GM21576 (cell line): ENCODE results near the gene KRT9.
"Not testable (repeated sequence)": the region's sequence is repeated elsewhere in the genome, so short reads cannot be mapped to it uniquely, and the experiment has no call there.

Experiments
- ATAC-seq: cut with Tn5 transposase; IDR thresholded peaks from one replicate; pipeline ENCODE4 v1.9.1; 2021; ENCODE audit warnings: mild to moderate bottlenecking, moderate library complexity; ENCODE audit not compliant: unreplicated experiment

Gene KRT9

DNA sequence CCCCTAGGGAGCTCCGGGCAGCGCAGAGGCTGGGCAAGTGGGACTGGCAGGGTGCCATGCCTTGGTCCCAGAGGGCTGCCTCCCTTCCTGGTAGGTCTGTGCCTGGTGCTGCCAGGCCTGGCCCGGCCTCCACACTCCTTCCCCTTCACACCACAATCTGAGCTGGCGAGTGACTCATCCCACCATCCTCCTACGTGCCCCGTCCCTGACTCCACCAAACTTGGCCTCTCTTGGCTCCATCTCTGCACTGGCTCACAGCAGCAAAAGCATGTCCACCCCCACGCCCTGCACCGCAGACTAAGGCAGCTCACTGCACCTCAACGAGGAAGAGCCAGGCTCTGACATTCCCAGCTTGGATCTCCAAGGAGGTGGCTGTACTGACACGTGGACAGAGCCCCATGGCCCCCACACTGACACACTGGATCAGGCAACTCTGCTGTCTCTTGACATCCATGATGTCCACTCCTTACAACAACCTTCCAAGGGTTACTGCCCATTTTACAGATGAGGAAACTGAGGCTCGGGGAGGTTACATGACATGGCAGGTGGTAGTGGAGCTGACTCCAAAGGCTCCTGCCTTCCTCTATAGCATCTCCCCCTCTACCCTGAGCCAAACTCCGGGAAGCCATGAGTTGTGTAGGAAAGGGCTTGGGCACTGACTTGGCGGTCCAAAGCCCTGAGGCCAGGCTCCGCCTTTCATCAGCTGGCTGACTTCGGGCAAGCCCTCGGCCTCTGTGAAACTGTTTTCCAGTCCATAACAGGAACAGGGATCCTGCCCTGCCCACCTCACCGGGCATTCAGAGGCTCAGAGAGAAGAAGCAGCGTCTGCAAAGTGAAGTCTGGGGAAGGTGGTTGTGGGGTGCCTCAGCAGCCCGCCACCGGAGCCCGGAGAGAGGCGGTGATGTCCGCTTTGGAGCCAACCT, 23.7 kb downstream of the KRT9 start:
- ATAC-seq: no peak

GRCh38 chr17:41547378-41547841, 24.4 kb downstream of the KRT9 start:
- no peak for ATAC-seq

DNA sequence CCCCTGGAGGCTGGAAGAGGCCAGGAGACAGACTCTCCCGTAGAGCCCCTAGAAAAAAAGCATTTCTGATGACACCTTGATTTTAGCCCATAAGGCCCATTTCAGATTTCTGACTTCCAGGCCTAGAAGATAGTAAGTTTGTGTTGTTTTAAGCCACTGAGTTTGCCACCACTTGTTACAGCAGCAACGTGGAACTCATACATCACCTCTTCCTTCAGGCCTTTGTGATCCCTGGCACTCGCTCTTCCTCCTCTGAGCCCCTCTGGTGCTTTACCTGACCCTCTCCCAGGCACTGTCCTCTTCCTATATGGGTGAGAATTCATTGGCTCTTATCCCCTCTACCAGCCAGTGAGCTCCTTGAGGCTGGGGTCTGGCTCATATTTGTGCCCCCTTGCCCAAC, 25.0 kb downstream of the KRT9 start:
- no peak for ATAC-seq

DNA sequence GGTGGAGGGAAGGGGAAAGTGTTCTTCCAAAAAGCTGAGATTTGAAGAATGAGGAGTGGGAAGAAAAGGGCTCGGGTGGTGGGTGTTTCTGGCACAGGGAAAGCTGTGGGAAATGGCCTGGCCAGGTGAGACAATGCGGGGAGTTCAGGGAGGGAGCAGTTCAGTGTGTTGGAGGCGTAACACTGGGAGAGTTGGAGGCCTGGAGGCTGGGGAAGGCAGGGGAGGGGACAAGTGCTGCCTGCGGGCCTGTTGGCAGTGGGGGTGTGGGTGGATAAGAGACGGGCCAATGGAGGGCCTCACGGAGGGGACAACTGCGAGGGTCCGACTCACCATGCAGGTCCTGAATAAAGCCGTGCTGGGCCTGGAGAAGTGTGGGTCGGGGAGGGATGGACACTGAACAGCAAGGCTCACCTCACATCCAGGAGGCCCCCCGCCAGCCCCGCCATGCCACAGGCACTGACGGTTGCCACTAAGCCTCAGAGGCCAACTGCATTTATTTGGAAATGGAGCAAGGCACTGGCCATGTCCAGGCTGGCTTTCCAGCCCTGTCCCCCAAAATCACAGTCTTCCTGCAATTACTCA, 25.9 kb downstream of the KRT9 start:
- ATAC-seq: no peak

DNA sequence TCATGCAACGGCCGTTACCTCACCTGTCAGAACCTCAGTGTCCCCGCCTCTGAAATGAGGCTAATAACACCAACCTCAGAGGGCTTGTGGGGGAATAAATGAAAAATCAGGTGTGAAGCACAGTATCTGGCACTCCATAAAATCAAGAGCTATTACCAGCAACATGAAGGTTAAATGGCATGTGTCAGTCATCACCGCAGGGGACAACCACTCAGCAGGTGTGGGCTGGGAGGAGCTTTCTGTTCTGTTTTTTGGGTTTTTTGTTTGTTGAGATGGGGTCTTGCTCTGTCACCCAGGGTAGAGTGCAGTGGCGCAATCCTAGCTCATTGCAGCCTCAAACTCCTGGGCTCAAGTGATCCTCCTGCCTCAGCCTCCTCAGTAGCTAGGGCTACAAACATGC, 26.9 kb downstream of the KRT9 start:
- ATAC-seq: no peak

DNA sequence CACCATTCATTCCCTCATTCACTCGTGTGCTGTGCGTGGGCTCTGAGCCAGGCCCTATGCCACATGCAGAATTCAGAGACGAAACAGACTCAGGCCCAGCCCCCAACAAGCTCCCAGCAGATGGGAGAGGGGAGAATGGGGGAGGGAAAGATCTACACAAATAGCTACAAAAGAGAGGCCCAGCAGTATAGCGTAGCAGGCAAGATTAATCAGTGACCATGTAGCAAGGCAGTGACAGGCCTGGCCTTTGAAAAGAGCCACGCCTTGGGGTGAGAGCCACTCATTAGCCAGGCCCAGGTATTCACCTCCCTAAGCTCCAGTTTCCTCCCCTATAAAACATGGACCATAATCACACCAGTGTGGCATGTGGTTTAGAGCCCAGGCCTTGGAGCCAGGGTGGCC, 27.4 kb downstream of the KRT9 start:
- ATAC-seq: no peak

DNA sequence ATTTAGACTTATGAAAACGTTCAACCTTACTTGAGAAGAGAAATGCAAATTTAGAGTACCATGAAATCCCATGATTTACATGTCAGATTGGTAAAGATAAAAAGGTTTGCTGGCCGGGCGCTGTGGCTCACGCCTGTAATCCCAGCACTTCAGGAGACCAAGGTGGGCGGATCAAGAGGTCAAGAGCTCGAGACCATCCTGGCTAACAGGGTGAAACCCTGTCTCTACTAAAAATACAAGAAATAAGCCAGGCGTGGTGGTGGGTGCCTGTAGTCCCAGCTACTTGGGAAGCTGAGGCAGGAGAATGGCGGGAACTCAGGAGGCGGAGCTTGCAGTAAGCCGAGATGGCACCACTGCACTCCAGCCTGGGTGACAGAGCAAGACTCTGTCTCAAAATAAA, 29.1 kb downstream of the KRT9 start:
- ATAC-seq: not testable (repeated sequence)

GRCh38 chr17:41542357-41542756, 29.5 kb downstream of the KRT9 start:
- ATAC-seq: no peak

DNA sequence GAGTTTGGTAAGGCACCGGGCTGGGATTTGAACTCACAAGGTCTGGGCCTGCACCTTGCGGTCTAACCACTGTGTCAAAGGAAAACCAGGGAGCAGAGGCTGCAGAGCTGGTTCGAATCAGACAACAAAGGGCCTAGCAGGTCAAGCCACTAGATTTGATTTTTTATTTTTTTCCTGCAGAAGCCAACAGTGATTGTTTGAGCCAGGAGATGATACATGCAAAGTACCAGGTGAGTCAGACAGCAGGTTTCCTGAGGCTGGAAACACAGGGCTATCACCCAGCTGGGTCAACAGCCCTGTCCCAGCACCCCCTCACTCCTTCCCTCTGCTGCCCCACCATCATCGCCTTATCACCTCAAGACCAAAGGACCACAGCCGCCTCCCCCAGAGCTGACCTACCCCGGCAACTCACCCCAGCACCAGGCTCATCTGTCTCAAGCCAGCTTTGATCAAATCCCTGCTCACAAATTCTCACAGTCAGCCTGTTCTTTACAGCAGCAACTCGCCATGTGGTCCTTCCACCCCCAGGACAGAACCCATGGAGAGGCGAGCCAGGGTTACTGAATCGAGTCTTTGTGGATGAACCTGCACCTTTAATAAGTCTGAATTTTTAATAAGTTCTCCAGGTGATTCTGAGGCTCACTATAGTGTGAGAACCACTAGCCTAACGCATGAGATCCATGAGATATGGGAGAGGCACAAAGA, 30.8 kb downstream of the KRT9 start:
- ATAC-seq: no peak

- no peak for ATAC-seq
Observed at GRCh38 chr17:41539979-41540701, 31.7 kb downstream of the KRT9 start.

- no peak for ATAC-seq
Observed at GRCh38 chr17:41539071-41539492, 32.8 kb downstream of the KRT9 start.

DNA sequence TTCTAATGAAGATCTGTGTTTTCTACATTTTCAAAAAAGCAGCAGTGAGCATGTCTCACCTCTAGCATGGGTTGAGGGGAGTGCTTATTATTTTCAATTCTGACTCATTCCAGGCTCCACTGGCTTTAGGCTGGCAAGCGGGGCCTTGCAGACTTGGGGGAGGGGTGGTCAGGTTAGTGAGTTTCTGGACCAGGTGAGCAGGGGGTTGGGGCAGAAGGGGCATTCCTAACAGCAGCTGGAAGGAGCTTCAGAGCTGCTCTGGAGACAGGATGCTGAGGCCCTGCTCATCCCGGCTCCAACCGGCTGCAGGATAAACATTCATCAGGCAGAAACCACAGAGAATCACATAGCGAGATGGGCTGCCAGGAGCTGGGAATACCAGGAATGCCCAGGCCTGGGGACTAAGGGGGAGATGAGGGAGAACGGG, 33.3 kb downstream of the KRT9 start:
- no peak for ATAC-seq

GRCh38 chr17:41537990-41538389, 33.9 kb downstream of the KRT9 start:
- no peak for ATAC-seq

GRCh38 chr17:41537614-41537954, 34.3 kb downstream of the KRT9 start:
- ATAC-seq: no peak

- ATAC-seq: no peak
Observed at GRCh38 chr17:41536741-41537613, 34.9 kb downstream of the KRT9 start.

GRCh38 chr17:41535764-41536481, 35.9 kb downstream of the KRT9 start:
- no peak for ATAC-seq

DNA sequence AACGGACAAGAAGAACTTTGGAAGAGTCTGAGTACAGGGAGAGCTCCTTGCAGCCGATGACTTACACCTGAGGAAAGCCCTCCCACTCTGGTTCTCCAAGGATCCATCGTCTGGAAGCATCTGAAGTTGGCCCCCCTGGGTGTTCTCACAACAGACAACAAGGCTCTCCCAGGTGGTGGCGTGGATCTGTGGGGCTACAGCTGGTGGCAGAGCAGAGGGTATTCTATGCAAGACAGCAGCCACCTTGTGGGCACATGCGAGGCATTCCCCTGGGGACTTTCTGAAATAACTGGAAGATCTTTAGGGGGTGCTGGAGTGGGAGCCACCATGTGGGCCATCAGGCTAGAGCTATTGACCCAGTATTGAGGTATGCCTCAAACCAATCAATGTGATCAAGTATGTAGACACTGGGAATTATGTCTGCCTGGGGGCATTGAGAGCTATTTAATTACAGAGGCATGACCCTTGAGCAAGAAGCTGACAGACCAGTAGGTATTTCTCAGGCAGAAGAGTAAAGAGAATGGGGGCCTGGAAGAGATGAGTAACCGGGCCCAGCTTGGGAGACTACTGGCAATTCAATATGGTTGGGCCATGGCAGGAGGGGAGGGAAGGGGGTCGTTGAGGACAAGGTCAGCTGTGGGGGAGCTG, 36.8 kb downstream of the KRT9 start:
- no peak for ATAC-seq

DNA sequence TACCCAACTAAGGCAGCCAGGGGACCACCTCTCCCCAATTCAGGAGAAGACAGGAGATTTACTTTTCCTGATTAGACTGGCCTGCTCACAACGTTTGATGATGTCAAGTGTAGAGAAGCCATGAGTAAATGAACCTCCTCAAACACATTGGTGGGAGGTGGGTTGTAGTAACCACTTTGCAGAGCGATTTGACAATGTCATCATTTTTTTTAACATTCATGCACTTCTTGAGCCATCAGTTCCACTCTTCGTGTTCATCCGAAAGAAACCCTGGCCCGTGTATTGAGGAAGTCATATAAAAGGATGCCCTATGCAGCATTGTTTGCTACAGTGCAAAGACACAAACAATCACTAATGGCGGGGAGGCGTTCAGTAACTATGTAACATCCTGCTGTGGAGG, 38.2 kb downstream of the KRT9 start:
- ATAC-seq: no peak

DNA sequence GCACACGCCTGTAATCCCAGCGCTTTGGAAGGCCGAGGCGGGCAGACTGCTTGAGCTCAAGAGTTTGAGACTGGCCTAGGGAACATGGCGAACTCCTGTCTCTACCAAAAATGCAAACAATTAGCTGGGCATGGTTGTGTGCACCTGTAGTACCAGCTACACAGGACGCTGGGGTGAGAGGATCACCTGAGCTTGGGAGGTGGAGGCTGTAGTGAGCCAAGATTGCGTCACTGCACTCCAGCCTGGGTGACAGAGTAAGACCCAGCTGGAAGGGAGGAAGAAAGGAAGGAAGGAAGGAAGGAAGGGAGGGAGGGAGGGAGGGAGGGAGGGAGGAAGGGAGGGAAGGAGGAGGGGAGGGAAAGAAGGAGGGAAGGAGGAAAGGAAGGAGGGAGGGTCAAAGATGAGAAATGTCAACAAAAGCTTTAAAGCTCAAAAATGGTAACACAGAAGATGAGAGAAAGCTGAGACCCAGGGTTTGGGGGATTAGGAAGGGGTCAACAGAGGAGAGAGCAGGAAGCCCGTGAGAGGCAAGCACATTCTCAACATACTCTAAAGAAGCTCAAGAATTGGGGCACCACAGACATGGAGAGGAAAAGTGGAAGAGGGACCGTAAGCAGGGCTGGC, 38.8 kb downstream of the KRT9 start:
- no peak for ATAC-seq
